K562 (cell line): ENCODE data around the gene ARHGAP42. TPM values are rescaled to one million over a fixed set of nuclear protein-coding genes. Genes with fewer than 3 reads are reported as not detected.

Experiments used
- BDP1 ChIP-seq: IDR thresholded peaks from 3 replicates; pipeline ENCODE4 v1.6.1; 2011; ENCODE audit not compliant: insufficient read length, insufficient read depth
- DDX20 ChIP-seq: fragments of 450-650 bp; IDR thresholded peaks from 2 replicates; pipeline ENCODE4 v1.6.1; 2016; ENCODE audit warnings: missing genetic modification characterization, low read depth, mild to moderate bottlenecking, missing compliant biosample characterization, moderate library complexity
- EWSR1 ChIP-seq: fragments of 450-650 bp; IDR thresholded peaks from 2 replicates; pipeline ENCODE4 v1.6.1; 2018; ENCODE audit warnings: borderline replicate concordance, mild to moderate bottlenecking, low read depth, moderate library complexity; ENCODE audit not compliant: partially characterized antibody
- HSF4 ChIP-seq: fragments of 250-450 bp; sonication (Bioruptor Pico); IDR thresholded peaks from 2 replicates; pipeline ENCODE4 v2.1.2; 2022; ENCODE audit warnings: mild to moderate bottlenecking, moderate library complexity, borderline replicate concordance
- NONO ChIP-seq, 2 experiments: fragments of 200-400 bp in 1 of 2; fragments of 450-650 bp in 1 of 2; formaldehyde crosslinking in 1 of 2; IDR thresholded peaks; 2 replicates each; pipeline ENCODE4 v1.6.1; 2017; ENCODE audit warnings: low read depth in 2 of 2, mild to moderate bottlenecking in 2 of 2, moderate library complexity in 2 of 2, low read length in 1 of 2
- PTTG1 ChIP-seq: fragments of 450-650 bp; IDR thresholded peaks from 2 replicates; pipeline ENCODE4 v1.6.1; 2016; ENCODE audit warnings: low read depth, mild to moderate bottlenecking, missing genetic modification characterization, missing compliant biosample characterization
- RBM22 ChIP-seq: fragments of 200-400 bp; formaldehyde crosslinking; IDR thresholded peaks from 2 replicates; pipeline ENCODE4 v1.6.1; 2018; ENCODE audit warnings: low read length, low read depth; ENCODE audit not compliant: poor library complexity, severe bottlenecking
- ZNF274 ChIP-seq: IDR thresholded peaks from 2 replicates; pipeline ENCODE4 v1.6.1; 2011; ENCODE audit warnings: low read depth, mild to moderate bottlenecking, low read length, moderate library complexity, borderline replicate concordance
- polyA plus RNA-seq, 8 experiments: library from polyadenylated mRNA; depleted of rRNA in 4 of 8; stranded (reverse) in 5 of 8; unstranded in 3 of 8; fragments of >200 nt; fragmentation: Nextera tagmentation in 2 of 8; fragmentation: Illumina TruSeq in 1 of 8; extraction: Ambion mirVana in 2 of 8; extraction: Trizol in 1 of 8; gene quantifications; 2 replicates each; pipeline versions ENCODE4 v1.2.1 to v1.2.3, GENCODE V29; 2011 to 2014; ENCODE audit warnings: inconsistent platforms in 1 of 8, missing spikeins in 1 of 8
- total RNA-seq, 7 experiments: library from RNA; depleted of rRNA in 6 of 7; stranded (reverse); fragments of >200 nt in 6 of 7; fragmentation: Illumina TruSeq in 2 of 7; extraction: Trizol in 2 of 7; gene quantifications; 2 replicates each; pipeline versions ENCODE4 v1.2.1 to v1.2.3, GENCODE V29; 2011 to 2021; ENCODE audit warnings: low replicate concordance in 1 of 7
- TF ChIP-seq, protein P1 (sequence below): fragments of 250-450 bp; sonication (Bioruptor Pico); IDR thresholded peaks from 2 replicates; pipeline ENCODE4 v1.4.0; 2020

Gene ARHGAP42
- total and polyA plus RNA-seq, 9 of the 15 experiments (the other 6 are each of a cell fraction or from before 2014, with no cell fraction given): 0.95 to 6.1 (median 2.4) TPM

DNA sequence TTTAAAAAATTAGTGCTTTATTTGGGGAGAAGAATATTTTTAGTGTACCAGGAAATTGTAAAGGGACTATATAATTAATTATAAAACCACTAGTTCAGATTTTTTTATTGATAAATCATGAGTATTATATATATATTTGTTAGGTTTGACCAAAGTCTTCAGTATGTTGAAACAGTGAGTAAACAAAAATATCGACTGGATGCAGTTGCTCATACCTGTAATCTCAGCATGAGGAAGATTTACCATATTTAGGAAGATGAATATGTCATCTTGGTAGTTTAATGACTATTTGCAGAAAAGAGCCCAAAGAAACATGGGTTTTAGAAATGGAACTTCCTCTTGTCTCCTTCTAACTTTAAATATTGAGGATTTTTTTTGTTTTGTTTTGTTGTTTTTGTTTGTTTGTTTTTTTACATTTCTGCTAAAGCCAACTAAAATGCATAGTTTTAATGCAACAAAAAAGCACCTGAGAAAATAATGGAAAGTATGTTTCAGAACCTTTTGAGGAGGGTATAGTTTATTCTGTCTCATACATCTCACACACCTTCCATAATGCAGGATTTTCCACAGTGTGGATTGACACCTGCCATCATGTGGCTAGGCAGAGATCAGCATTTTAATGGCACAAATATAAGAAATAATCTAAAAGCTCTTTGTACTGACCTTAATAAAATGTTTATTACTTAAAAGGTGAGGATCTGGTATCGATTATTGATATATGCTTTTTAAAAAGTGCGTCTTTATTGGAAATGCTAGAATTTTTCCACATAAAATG lies 114.3 kb downstream of the ARHGAP42 start (continued):
- TF ChIP-seq, protein P1, sequence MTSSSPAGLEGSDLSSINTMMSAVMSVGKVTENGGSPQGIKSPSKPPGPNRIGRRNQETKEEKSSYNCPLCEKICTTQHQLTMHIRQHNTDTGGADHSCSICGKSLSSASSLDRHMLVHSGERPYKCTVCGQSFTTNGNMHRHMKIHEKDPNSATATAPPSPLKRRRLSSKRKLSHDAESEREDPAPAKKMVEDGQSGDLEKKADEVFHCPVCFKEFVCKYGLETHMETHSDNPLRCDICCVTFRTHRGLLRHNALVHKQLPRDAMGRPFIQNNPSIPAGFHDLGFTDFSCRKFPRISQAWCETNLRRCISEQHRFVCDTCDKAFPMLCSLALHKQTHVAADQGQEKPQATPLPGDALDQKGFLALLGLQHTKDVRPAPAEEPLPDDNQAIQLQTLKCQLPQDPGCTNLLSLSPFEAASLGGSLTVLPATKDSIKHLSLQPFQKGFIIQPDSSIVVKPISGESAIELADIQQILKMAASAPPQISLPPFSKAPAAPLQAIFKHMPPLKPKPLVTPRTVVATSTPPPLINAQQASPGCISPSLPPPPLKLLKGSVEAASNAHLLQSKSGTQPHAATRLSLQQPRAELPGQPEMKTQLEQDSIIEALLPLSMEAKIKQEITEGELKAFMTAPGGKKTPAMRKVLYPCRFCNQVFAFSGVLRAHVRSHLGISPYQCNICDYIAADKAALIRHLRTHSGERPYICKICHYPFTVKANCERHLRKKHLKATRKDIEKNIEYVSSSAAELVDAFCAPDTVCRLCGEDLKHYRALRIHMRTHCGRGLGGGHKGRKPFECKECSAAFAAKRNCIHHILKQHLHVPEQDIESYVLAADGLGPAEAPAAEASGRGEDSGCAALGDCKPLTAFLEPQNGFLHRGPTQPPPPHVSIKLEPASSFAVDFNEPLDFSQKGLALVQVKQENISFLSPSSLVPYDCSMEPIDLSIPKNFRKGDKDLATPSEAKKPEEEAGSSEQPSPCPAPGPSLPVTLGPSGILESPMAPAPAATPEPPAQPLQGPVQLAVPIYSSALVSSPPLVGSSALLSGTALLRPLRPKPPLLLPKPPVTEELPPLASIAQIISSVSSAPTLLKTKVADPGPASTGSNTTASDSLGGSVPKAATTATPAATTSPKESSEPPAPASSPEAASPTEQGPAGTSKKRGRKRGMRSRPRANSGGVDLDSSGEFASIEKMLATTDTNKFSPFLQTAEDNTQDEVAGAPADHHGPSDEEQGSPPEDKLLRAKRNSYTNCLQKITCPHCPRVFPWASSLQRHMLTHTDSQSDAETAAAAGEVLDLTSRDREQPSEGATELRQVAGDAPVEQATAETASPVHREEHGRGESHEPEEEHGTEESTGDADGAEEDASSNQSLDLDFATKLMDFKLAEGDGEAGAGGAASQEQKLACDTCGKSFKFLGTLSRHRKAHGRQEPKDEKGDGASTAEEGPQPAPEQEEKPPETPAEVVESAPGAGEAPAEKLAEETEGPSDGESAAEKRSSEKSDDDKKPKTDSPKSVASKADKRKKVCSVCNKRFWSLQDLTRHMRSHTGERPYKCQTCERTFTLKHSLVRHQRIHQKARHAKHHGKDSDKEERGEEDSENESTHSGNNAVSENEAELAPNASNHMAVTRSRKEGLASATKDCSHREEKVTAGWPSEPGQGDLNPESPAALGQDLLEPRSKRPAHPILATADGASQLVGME (CRISPR knock-in tag): no peak
- no peak for TF ChIP-seq HSF4 (CRISPR knock-in tag)
- no peak for TF ChIP-seq EWSR1
- TF ChIP-seq NONO (IDR thresholded peaks at IDR 0.05; ENCODE audit: low read depth in 2 of 2, low read length in 1 of 2): no peak
- no peak for TF ChIP-seq DDX20 (tag)
- no peak for TF ChIP-seq RBM22
- no peak for TF ChIP-seq BDP1
- TF ChIP-seq PTTG1: no peak
- TF ChIP-seq ZNF274: no peak
